ENCODE measurements around the gene UNC79.

UNC79 gene

DNA sequence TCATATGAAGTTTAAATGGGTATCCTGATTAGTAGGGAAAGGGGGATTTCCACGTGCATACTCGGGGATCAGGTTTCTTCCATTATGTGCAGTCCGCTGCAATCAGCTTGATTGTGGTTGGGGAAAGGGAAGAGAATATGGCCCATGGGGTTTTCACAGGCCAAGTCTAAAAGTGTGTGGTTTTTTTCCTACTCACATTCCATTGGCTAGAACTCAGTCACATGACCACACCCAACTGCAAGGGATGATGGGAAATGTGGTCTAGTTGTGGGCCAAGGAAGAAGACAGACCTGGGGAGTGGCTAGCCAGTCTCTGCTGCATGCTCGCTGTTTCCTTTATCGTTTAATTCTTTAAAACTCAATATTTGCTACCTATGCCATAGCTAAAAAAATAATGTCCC is 252.5 kb downstream of the UNC79 start:
- no peak for DNase-seq
- no peaks in the 10 kb centered on the region for H3K9me3 Mint-ChIP-seq
- H3K4me1 Mint-ChIP-seq (ENCODE audit: low read depth), result no peaks in the 10 kb centered on the region
- H3K36me3 Mint-ChIP-seq (ENCODE audit: low read depth), result no peaks in the 10 kb centered on the region
- no peak overlapping the region for H3K4me3 Mint-ChIP-seq
- H3K27me3 Mint-ChIP-seq, result peaks cover 31% of the 10 kb centered on the region
- H3K27ac Mint-ChIP-seq, result no peak overlapping the region

DNA sequence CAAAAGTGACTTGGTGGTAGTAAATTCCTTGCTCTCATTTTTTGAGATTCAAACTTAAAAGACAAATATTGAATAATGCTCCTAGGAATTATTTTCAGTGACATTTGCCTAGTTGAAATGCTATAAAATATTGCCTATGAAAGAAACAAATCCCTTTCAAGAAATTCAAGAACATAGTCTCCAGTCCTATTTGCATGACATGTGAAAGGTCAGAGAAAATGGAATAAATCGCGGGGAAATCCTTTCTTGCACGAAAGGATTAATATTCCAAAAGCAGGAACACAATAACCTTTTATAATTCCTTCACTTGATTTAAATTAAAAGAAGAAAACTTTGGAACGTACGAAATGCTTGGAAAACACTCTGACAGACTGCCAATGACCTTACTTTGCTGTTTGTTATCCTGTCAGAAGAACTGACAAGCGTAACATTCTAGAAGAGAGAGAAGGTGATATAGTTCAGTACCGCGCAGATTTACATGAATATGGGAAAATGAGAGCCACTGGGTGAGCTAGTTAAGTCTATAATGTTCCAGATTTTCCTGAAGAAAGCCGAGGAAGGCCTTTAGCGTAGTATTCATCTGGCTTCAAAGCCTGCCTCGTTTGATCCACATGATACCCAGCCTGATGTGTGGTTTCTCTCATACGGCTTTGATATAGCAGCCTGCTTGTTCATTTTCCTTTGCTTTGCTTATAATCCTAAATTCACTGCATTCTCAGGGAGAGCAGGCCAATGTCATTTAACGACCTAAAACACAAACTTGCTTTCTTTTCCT is 254.6 kb downstream of the UNC79 start:
- Mint-ChIP-seq H3K4me3 (no peak overlapping the region), H3K36me3 (ENCODE audit: low read depth) (no peaks in the 10 kb centered on the region), H3K27me3 (peaks cover 41% of the 10 kb centered on the region), H3K9me3 (no peaks in the 10 kb centered on the region), H3K4me1 (ENCODE audit: low read depth) (no peaks in the 10 kb centered on the region), H3K27ac (no peak overlapping the region)
- DNase-seq, result no peak

DNA sequence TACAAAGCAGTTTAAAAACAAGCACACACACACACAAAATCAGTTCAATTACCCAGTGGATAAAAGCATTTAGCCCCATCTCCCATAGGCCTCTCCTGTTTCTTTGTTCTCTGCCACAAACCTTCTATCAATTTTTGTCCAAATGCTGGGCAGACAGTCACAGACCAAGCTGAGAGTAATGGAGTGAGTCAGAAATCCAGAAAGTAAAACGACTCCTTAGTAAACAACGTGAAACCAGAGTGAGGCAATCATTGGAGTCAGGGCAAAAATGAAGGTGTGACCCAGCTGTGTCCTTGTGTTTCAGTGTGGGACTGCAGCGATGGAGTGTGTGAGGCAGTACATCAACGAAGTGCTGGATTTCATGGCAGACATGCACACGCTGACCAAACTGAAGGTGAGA is 255.5 kb downstream of the UNC79 start:
- Mint-ChIP-seq H3K4me3 (no peak overlapping the region), H3K9me3 (no peaks in the 10 kb centered on the region), H3K27ac (no peak overlapping the region), H3K36me3 (ENCODE audit: low read depth) (no peaks in the 10 kb centered on the region), H3K27me3 (peaks cover 50% of the 10 kb centered on the region), H3K4me1 (ENCODE audit: low read depth) (no peaks in the 10 kb centered on the region)
- DNase-seq, result no peak

DNA sequence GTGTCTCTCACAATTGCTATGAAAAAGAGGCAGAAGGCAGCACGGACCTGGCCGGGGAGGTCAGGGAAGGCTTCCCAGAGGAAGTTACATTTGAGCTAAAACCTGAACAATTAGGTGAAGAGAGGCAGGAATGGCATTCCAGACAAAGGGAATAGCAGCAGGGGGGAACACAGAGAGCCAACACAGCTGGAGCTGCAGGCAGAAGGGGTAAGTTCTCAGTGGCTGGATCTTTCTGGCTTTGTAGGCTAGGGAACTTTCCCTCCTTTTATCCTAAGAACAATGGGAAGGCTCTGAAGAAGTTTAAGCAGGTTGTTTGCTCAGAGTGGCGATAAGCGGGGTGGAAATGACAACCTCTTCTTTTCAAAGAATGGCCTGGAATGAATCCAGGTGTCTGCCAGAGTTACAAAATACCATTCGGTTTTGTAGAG is 257.5 kb downstream of the UNC79 start:
- no peaks in the 10 kb centered on the region for H3K4me1 Mint-ChIP-seq (ENCODE audit: low read depth)
- no peak for DNase-seq
- H3K27me3 Mint-ChIP-seq, result peaks cover 56% of the 10 kb centered on the region
- no peaks in the 10 kb centered on the region for H3K9me3 Mint-ChIP-seq
- no peak overlapping the region for H3K4me3 Mint-ChIP-seq
- no peak overlapping the region for H3K27ac Mint-ChIP-seq
- H3K36me3 Mint-ChIP-seq (ENCODE audit: low read depth), result no peaks in the 10 kb centered on the region

DNA sequence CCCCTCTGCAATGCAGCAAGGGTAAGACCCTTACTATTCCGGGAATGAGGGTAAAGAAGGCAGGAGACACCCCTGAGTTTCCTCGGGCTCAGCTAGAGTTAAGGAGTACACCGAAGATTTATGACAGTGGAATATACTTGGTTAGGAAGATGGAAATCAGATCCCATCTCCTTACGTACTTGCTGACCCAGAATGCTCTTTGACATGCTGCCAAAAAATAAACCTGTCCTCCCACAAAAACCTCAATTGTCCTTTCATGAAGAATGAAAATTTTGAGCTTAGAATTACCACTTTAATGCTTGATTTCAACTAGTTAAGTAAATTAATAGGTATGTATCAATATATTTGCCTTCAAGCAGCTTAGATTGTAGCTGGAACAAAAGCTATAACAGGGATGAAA is 258.1 kb downstream of the UNC79 start:
- peaks cover 56% of the 10 kb centered on the region for H3K27me3 Mint-ChIP-seq
- DNase-seq, result no peak
- no peak overlapping the region for H3K4me3 Mint-ChIP-seq
- H3K9me3 Mint-ChIP-seq, result no peaks in the 10 kb centered on the region
- no peaks in the 10 kb centered on the region for H3K36me3 Mint-ChIP-seq (ENCODE audit: low read depth)
- H3K4me1 Mint-ChIP-seq (ENCODE audit: low read depth), result no peaks in the 10 kb centered on the region
- no peak overlapping the region for H3K27ac Mint-ChIP-seq

DNA sequence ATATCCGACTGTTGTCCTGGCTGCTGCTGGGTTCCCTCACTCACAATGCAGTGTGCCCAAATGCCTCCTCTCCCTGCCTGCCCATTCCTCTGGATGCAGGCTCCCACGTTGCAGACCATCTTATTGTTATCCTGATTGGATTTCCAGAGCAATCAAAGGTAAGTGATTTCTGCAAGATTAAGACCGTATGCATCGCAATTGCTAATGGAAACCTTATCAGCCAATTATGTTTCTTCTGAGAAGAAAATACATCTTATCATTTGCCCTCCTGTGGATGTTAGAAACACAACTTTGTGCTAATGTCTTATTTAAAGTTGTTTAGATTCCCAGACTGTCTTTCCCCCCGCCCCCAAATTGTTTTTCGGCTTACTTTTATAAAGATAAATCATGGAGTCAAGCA is 259.4 kb downstream of the UNC79 start:
- H3K4me3 Mint-ChIP-seq, result no peak overlapping the region
- no peak for DNase-seq
- H3K4me1 Mint-ChIP-seq (ENCODE audit: low read depth), result no peaks in the 10 kb centered on the region
- no peak overlapping the region for H3K27ac Mint-ChIP-seq
- peaks cover 52% of the 10 kb centered on the region for H3K27me3 Mint-ChIP-seq
- no peaks in the 10 kb centered on the region for H3K36me3 Mint-ChIP-seq (ENCODE audit: low read depth)
- H3K9me3 Mint-ChIP-seq, result no peaks in the 10 kb centered on the region

DNA sequence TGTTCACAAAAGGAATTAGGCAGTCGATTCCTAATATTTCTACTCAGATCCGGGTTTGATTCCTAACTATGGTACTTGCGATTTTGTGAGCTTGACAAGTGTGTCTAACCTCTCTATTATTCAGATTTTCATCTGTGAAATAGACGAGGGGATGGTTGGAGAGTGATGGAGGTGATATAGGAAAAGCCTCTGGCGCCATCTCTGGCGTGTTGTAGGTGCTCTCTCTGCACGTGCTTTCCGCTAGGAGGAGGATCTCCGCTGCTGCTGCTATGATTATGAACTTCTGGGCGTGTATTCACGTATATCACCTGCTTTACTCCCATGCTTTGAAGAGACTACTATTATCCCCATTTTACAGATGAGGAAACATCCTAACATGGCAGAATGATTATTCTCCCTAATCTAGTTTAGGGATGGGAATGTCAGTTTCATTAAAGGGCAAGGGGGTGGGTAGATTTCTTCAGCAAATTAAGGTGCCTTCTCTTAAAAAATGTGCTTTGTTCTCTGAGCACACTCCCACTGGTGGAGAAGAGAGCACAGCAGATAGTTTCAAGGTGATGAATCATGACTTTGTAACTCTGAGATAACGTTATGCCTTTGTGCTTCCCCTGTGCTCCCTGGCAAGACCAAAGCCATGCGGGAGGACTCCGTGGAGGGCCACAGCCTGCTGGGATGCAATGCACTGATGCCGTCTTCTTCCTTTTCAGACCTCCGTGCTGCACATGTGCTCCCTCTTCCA is 260.5 kb downstream of the UNC79 start:
- Mint-ChIP-seq H3K4me3 (no peak overlapping the region), H3K27me3 (peaks cover 43% of the 10 kb centered on the region), H3K4me1 (ENCODE audit: low read depth) (no peaks in the 10 kb centered on the region), H3K36me3 (ENCODE audit: low read depth) (no peaks in the 10 kb centered on the region), H3K9me3 (no peaks in the 10 kb centered on the region), H3K27ac (no peak overlapping the region)
- no peak for DNase-seq

DNA sequence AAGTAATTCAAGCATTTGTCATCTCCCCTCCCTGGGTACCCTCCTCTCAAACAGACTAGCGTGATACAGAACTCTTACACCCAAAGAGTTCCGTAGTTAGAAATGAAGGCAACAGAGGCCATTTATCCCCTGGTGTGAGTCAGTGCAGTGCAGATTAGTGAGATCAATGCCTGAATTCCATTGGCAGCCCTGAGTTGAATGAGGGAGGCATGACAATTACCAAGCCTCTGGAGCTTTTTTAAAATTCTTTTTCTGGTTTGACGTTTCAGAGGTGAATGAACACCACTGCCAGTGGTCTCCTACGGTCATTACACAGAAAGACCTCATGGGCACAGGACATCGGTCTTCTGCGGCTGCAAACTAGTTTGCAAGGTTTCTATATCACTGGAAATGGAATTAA is 263.2 kb downstream of the UNC79 start:
- Mint-ChIP-seq H3K4me1 (ENCODE audit: low read depth) (no peaks in the 10 kb centered on the region), H3K4me3 (no peak overlapping the region), H3K9me3 (peaks cover 5% of the 10 kb centered on the region), H3K27me3 (peaks cover 25% of the 10 kb centered on the region), H3K36me3 (ENCODE audit: low read depth) (no peaks in the 10 kb centered on the region), H3K27ac (no peak overlapping the region)
- DNase-seq, result no peak

DNA sequence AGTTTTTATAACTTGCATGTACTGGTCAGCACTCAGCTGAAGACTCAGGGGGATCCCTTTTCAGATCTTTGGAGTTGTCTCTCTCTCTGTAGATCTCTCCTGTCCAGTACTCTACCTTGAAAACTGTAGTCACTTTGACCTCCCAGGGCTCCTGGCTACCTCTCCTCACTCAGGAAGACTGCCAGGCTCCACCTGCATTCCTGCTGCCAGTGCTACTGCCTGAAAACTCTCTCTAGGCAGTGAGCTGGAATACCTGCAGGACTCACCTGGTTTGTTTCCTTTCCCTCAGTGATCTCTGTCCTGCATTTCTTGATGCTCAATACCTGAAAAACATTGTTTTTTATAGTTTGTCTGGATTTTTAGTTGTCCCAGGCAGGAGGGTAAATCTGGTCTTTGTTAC is 270.2 kb downstream of the UNC79 start:
- H3K4me1 Mint-ChIP-seq (ENCODE audit: low read depth), result no peaks in the 10 kb centered on the region
- no peaks in the 10 kb centered on the region for H3K36me3 Mint-ChIP-seq (ENCODE audit: low read depth)
- DNase-seq, result no peak
- H3K4me3 Mint-ChIP-seq, result no peak overlapping the region
- H3K27ac Mint-ChIP-seq, result no peak overlapping the region
- peaks cover 18% of the 10 kb centered on the region for H3K27me3 Mint-ChIP-seq
- peaks cover 5% of the 10 kb centered on the region for H3K9me3 Mint-ChIP-seq

DNA sequence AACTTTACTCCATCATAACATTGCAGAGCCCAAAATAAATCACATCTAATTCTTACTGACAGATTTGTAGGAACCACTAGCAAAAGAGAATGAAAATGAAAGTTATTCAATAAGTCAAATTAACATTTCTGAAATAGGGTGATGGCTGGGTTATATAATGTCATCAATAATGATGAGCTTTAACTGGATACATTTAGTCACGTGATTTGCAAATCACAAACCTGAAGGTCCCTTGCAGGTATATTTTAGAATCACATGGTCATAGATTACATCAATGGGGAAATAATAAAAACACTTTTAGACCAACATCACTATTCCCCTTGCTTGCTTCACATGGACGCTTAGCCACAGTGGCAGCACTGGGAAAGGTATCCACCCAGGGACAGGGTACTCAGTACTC is 270.8 kb downstream of the UNC79 start:
- Mint-ChIP-seq H3K27ac (no peak overlapping the region), H3K4me1 (ENCODE audit: low read depth) (no peaks in the 10 kb centered on the region), H3K27me3 (peaks cover 21% of the 10 kb centered on the region), H3K9me3 (peaks cover 5% of the 10 kb centered on the region), H3K36me3 (ENCODE audit: low read depth) (no peaks in the 10 kb centered on the region), H3K4me3 (no peak overlapping the region)
- no peak for DNase-seq

DNA sequence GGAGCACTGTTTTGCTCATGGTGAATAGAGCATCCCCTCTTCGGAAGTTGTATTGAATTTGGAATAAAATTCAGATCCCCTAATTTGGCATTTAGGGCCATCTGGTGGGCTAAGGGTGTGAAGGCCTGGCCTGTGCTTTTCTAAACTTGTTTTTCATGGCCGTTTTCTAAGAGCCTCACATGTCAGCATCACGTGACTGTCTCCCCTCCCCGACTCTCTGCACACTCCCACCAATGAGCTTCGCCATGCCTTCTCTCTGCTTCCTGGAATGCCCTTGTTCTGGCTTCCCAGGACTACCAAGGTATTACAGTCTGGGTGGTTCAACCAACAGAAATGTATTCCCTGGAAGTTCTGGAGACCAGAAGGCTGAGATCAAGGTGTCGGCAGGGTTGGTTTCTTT is 272.2 kb downstream of the UNC79 start:
- Mint-ChIP-seq H3K27ac (no peak overlapping the region), H3K9me3 (peaks cover 2% of the 10 kb centered on the region), H3K4me1 (ENCODE audit: low read depth) (no peaks in the 10 kb centered on the region), H3K4me3 (no peak overlapping the region), H3K27me3 (peaks cover 21% of the 10 kb centered on the region), H3K36me3 (ENCODE audit: low read depth) (no peaks in the 10 kb centered on the region)
- no peak for DNase-seq

DNA sequence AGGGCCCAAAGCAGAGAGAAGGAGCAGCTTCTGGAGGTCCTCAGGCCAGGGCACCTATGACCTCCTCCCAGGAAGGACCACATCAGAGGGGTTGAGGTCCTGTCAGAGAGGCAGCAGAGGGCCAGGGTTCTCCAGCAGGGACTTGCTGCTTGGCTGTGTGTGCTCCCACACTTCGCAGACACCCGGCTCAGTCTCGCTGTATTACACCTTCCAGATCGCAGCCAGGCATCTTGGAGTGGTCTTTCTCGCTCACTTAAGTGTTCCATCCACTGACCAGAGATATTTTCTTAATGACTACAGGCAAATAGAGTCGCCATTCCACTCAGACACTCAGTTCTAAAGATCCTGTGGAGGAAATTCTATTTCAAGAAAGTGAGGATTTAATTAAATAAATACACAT is 273.2 kb downstream of the UNC79 start:
- no peaks in the 10 kb centered on the region for H3K4me1 Mint-ChIP-seq (ENCODE audit: low read depth)

DNA sequence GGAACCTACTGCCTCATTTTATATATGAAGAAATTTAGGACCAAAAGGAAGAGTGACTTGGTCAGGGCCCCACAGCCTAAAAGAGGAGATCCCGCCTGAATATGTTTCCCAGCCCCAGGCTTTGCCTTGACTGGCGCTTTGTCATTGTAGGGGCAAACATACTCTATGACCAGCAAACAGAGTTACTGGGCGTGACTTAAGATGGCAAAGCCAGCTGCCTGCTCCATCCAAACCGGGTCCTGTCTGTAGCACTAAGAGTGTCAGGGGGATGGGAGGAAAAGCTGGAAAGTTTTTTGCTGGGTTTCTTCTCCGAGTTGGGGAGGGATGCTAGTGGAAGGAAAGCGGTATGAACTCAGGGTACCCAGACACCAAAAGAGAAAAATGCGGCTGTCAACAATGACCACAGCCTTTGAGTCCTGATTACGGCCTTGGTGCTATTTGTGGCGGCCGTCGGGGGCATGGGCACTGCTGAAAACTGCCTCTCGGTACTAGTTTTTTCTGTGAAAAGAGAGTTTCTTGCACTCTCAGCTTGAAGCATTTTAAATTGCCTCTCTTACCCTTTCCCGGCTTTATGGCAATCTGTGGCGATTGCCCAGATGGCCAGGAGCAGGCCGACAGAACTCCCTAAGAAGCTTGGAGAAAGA is 274.9 kb downstream of the UNC79 start:
- Mint-ChIP-seq H3K4me1 (ENCODE audit: low read depth) (no peaks in the 10 kb centered on the region), H3K27me3 (peaks cover 21% of the 10 kb centered on the region), H3K36me3 (ENCODE audit: low read depth) (no peaks in the 10 kb centered on the region), H3K4me3 (no peak overlapping the region), H3K9me3 (no peaks in the 10 kb centered on the region), H3K27ac (no peak overlapping the region)
- DNase-seq, result no peak

More for the DNA sequence above, 273.2 kb downstream of the UNC79 start:
- Mint-ChIP-seq H3K27me3 (peaks cover 21% of the 10 kb centered on the region), H3K27ac (no peak overlapping the region), H3K36me3 (ENCODE audit: low read depth) (no peaks in the 10 kb centered on the region), H3K9me3 (no peaks in the 10 kb centered on the region), H3K4me3 (no peak overlapping the region)
- no peak for DNase-seq

DNA sequence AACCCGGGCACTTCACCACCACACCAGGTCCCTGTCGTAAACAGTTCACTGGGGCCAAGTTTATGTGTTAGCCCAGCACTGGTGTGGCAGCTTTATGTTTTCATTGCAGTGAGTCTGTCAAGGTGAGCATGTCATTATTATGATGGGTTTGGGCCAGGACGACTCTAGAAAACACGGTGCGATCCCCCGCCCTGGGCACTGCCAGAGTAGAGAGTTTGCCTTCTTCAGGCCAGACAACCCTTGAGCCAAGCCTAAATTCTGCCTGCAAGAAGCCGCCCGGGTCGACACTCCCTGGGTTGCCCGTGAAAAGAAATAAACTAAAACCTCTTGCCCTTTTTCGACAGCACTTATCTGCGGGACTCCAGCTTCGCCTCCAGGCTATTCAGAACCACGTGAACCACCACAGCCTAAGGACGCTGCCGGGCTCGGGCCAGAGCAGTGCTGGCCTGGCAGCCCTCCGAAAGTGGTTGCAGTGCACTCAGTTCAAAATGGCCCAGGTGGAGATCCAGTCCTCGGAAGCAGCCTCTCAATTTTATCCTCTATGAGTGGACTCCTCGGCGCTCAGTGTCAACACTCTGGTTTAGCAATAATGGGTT is 275.7 kb downstream of the UNC79 start:
- H3K27me3 Mint-ChIP-seq, result peaks cover 21% of the 10 kb centered on the region
- no peak overlapping the region for H3K27ac Mint-ChIP-seq
- no peak overlapping the region for H3K4me3 Mint-ChIP-seq
- no peaks in the 10 kb centered on the region for H3K4me1 Mint-ChIP-seq (ENCODE audit: low read depth)
- H3K36me3 Mint-ChIP-seq (ENCODE audit: low read depth), result no peaks in the 10 kb centered on the region
- no peak for DNase-seq
- no peaks in the 10 kb centered on the region for H3K9me3 Mint-ChIP-seq

DNA sequence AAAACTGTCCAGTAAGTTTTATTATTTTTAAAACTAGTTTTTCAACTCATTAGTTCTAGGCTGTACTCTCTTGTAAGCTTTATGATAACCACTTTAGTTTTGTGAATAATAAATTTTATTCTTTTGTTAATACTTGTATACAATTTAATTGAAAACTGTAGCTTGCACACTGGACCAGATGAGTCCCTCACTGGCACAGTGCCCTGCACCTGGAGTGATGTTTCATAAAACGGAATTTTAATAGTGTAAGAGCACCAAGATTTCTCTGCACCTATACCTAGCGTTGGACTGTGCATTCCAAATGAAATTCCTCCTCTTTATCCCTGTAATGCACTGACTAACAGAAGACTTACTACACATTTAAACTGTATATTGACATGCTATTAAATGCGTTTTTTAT is 276.7 kb downstream of the UNC79 start:
- Mint-ChIP-seq H3K4me3 (no peak overlapping the region), H3K27me3 (peaks cover 17% of the 10 kb centered on the region), H3K9me3 (no peaks in the 10 kb centered on the region), H3K4me1 (ENCODE audit: low read depth) (no peaks in the 10 kb centered on the region), H3K36me3 (ENCODE audit: low read depth) (no peaks in the 10 kb centered on the region), H3K27ac (no peak overlapping the region)
- DNase-seq, result no peak

Measured in activated T-cell treated with anti-CD3 and anti-CD28 coated beads, Interleukin-2, amount 50 U/mL, for 24 hours (primary cell).